HEK293 (cell line): ENCODE measurements around the gene SMAD2.

Experiments
- CTCF ChIA-PET: fragments of 350-600 bp; formaldehyde crosslinking; extraction: SDS; loops from one replicate; lab custom pipeline; 2021; ENCODE audit warnings: antibody characterized with exemption; lab: Yijun Ruan, JAX
- POLR2A ChIA-PET: fragments of 300-600 bp; formaldehyde crosslinking; extraction: SDS; loops from one replicate; lab custom pipeline; 2020; ENCODE audit warnings: antibody characterized with exemption, inconsistent platforms; lab: Yijun Ruan, JAX
- H3K27ac ChIP-seq: fragments of 200-500 bp; sonication (Bioruptor generic); 2 replicates; pipeline ENCODE4 v1.5.1; 2014; ENCODE audit warnings: low read depth, low read length, control low read depth, inconsistent platforms; ENCODE audit errors: extremely low read depth
- H3K36me3 ChIP-seq, 2 experiments: fragments of 200-500 bp in 1 of 2; sonication (Bioruptor generic) in 1 of 2; 1 replicate in 1 of 2; 2 replicates in 1 of 2; pipeline ENCODE4 v1.5.1; 2014 to 2017; ENCODE audit warnings: inconsistent platforms in 2 of 2, low read length in 2 of 2; ENCODE audit not compliant: control insufficient read depth in 2 of 2, insufficient read depth in 1 of 2
- H3K4me1 ChIP-seq: fragments of 200-500 bp; sonication (Bioruptor generic); 2 replicates; pipeline ENCODE4 v1.5.1; 2014; ENCODE audit warnings: mild to moderate bottlenecking, low read length, inconsistent platforms; ENCODE audit not compliant: control insufficient read depth, insufficient read depth
- H3K4me3 ChIP-seq: 2 replicates; pipeline ENCODE4 v1.5.1; 2011; ENCODE audit warnings: low read depth, mild to moderate bottlenecking, control low read depth, low read length, moderate library complexity
- H3K9me3 ChIP-seq: fragments of 200-500 bp; sonication (Bioruptor generic); 2 replicates; pipeline ENCODE4 v1.5.1; 2014; ENCODE audit warnings: low read depth, low read length, inconsistent platforms; ENCODE audit not compliant: control insufficient read depth, insufficient read depth
- REST ChIP-seq: fragments of 450-650 bp; formaldehyde crosslinking; IDR thresholded peaks from 2 replicates; pipeline ENCODE4 v1.5.1; 2016; ENCODE audit warnings: missing biosample characterization, missing genetic modification characterization
- SP2 ChIP-seq: fragments of 450-650 bp; formaldehyde crosslinking; IDR thresholded peaks from 2 replicates; pipeline ENCODE4 v1.5.1; 2016; ENCODE audit warnings: missing biosample characterization, missing genetic modification characterization
- SP3 ChIP-seq: fragments of 450-650 bp; formaldehyde crosslinking; IDR thresholded peaks from 2 replicates; pipeline ENCODE4 v1.5.1; 2016; ENCODE audit warnings: missing biosample characterization, missing genetic modification characterization
- TCF7L2 ChIP-seq: IDR thresholded peaks from 2 replicates; pipeline ENCODE4 v1.6.1; 2011; ENCODE audit warnings: low read depth, mild to moderate bottlenecking, inconsistent platforms, low read length, moderate library complexity, borderline replicate concordance
- ZBTB26 ChIP-seq: fragments of 450-650 bp; formaldehyde crosslinking; optimal IDR thresholded peaks from 2 replicates; pipeline ENCODE3; 2016; ENCODE audit warnings: missing biosample characterization, mild to moderate bottlenecking, missing genetic modification characterization
- ZBTB44 ChIP-seq: fragments of 450-650 bp; IDR thresholded peaks from 2 replicates; pipeline ENCODE4 v1.5.1; 2018; ENCODE audit warnings: missing biosample characterization, mild to moderate bottlenecking, missing genetic modification characterization
- ZNF174 ChIP-seq: fragments of 450-650 bp; formaldehyde crosslinking; IDR thresholded peaks from 2 replicates; pipeline ENCODE4 v1.5.0; 2017; ENCODE audit warnings: missing biosample characterization, mild to moderate bottlenecking, missing genetic modification characterization
- ZNF24 ChIP-seq: fragments of 450-650 bp; formaldehyde crosslinking; IDR thresholded peaks from 2 replicates; pipeline ENCODE4 v1.5.1; 2016; ENCODE audit warnings: missing biosample characterization, missing genetic modification characterization
- ZNF366 ChIP-seq: fragments of 450-650 bp; formaldehyde crosslinking; conservative IDR thresholded peaks from 2 replicates; pipeline ENCODE4 v1.5.1; 2016; ENCODE audit warnings: missing biosample characterization, missing genetic modification characterization
- ZNF513 ChIP-seq: fragments of 450-650 bp; IDR thresholded peaks from 2 replicates; pipeline ENCODE4 v1.5.1; 2018; ENCODE audit warnings: missing biosample characterization, missing genetic modification characterization
- ZNF621 ChIP-seq: fragments of 450-650 bp; formaldehyde crosslinking; IDR thresholded peaks from 2 replicates; pipeline ENCODE4 v1.5.1; 2017; ENCODE audit warnings: missing biosample characterization, missing genetic modification characterization
- ZNF654 ChIP-seq: fragments of 450-650 bp; formaldehyde crosslinking; IDR thresholded peaks from 2 replicates; pipeline ENCODE4 v1.5.1; 2016; ENCODE audit warnings: low read depth, missing biosample characterization, missing genetic modification characterization
- ZNF670 ChIP-seq: fragments of 450-650 bp; formaldehyde crosslinking; IDR thresholded peaks from 2 replicates; pipeline ENCODE4 v1.5.1; 2016; ENCODE audit warnings: missing biosample characterization, missing genetic modification characterization, low read depth
- ZNF830 ChIP-seq: fragments of 450-650 bp; IDR thresholded peaks from 2 replicates; pipeline ENCODE4 v1.5.0; 2018; ENCODE audit warnings: missing biosample characterization, missing genetic modification characterization, low read depth, mild to moderate bottlenecking, moderate library complexity
- ZNF837 ChIP-seq: fragments of 450-650 bp; formaldehyde crosslinking; IDR thresholded peaks from 2 replicates; pipeline ENCODE4 v1.5.1; 2016; ENCODE audit warnings: missing biosample characterization, missing genetic modification characterization
- ZSCAN18 ChIP-seq: fragments of 450-650 bp; formaldehyde crosslinking; IDR thresholded peaks from 2 replicates; pipeline ENCODE4 v1.5.1; 2016; ENCODE audit warnings: missing biosample characterization, missing genetic modification characterization

SMAD2 gene

GRCh38 chr18:47888156-47888555, 42.3 kb downstream of the SMAD2 start:
- Histone ChIP-seq H3K27ac (no peak overlapping the region), H3K36me3 (no peaks in the 10 kb centered on the region; a peak in 1 of 3 replicates)
- CTCF ChIA-PET, result interaction anchor here (0.7 kb wide), 2 partner anchors 8 to 119 kb away, joined by 3 read pairs; no protein-coding TSS in a partner anchor
- TF ChIP-seq ZNF621 (tag by site-specific recombination), result no peak
- TF ChIP-seq TCF7L2, result no peak
- TF ChIP-seq ZBTB26, result no peak
- no peak for TF ChIP-seq ZNF830
- no peak for TF ChIP-seq REST (tag by site-specific recombination)
- TF ChIP-seq ZNF670 (tag by site-specific recombination), result no peak
- no peak for TF ChIP-seq ZNF24 (tag by site-specific recombination)
- no peak for TF ChIP-seq ZNF174 (tag by site-specific recombination)
- TF ChIP-seq ZNF837 (tag by site-specific recombination), result no peak
- TF ChIP-seq ZSCAN18, result no peak
- TF ChIP-seq ZNF654 (tag by site-specific recombination), result no peak
- no peak for TF ChIP-seq ZNF513 (tag by site-specific recombination)
- TF ChIP-seq SP2 (tag by site-specific recombination), result no peak
- TF ChIP-seq, all 188 proteins: peak for 0
- no peak overlapping the region for H3K4me3 ChIP-seq
- peaks cover 26% of the 10 kb centered on the region for H3K4me1 ChIP-seq
- no peaks in the 10 kb centered on the region for H3K9me3 ChIP-seq
- POLR2A ChIA-PET, result interaction anchor here (0.7 kb wide), 1 partner anchor 737 kb away, joined by 4 read pairs; no protein-coding TSS in a partner anchor

- TF ChIP-seq ZNF366 (tag by site-specific recombination), result no peak
- no peak for TF ChIP-seq SP3 (tag by site-specific recombination)
- no peak for TF ChIP-seq ZBTB44 (tag by site-specific recombination)
Observed at GRCh38 chr18:47887227-47887626, 43.2 kb downstream of the SMAD2 start.

More at GRCh38 chr18:47887227-47887626, 43.2 kb downstream of the SMAD2 start:
- peaks cover 18% of the 10 kb centered on the region for H3K4me1 ChIP-seq
- no peaks in the 10 kb centered on the region for H3K9me3 ChIP-seq
- H3K4me3 ChIP-seq, result no peak overlapping the region
- CTCF ChIA-PET, result interaction anchor here (0.6 kb wide), 1 partner anchor 11 kb away, joined by 5 read pairs; no protein-coding TSS in a partner anchor
- no peak overlapping the region for H3K27ac ChIP-seq
- POLR2A ChIA-PET, result interaction anchor here (0.7 kb wide), 1 partner anchor 529 kb away, joined by 4 read pairs; no protein-coding TSS in a partner anchor
- peaks cover 0 to 2% of the 10 kb centered on the region in 2 experiments; a peak in 1 of 3 replicates for H3K36me3 ChIP-seq
